Measurements from ENCODE around the gene CCDC107.

Gene CCDC107

DNA sequence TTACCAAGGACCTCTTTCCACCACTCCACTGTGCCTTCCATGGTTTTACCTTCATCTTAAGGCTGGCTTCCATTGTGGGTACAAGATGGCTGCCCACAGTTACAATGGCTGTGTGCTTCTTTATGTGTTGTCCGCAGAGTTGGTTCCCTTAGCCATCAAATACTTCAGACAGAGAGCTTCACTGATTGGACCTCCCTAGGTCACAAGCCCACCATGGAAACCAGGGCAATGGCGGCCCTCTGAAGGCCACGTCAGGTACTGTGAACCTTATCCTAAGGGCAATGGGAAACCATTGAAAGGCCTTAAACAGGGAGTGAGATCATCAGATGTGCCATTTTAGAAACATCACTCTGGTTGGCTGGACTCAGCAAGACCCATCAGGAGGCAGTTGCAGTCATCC lies 9.8 kb downstream of the CCDC107 start:
- ChIA-PET CTCF (interaction anchor here (1.1 kb wide), 1 partner anchor 30 kb away, joined by 3 read pairs; no protein-coding TSS in a partner anchor), POLR2A (ENCODE audit: low non-redundant PET) (no interaction called here)
- no peak overlapping the region for H3K27ac ChIP-seq
- no peak for DNase-seq (ENCODE audit: low spot score)
- TF ChIP-seq, protein P1, sequence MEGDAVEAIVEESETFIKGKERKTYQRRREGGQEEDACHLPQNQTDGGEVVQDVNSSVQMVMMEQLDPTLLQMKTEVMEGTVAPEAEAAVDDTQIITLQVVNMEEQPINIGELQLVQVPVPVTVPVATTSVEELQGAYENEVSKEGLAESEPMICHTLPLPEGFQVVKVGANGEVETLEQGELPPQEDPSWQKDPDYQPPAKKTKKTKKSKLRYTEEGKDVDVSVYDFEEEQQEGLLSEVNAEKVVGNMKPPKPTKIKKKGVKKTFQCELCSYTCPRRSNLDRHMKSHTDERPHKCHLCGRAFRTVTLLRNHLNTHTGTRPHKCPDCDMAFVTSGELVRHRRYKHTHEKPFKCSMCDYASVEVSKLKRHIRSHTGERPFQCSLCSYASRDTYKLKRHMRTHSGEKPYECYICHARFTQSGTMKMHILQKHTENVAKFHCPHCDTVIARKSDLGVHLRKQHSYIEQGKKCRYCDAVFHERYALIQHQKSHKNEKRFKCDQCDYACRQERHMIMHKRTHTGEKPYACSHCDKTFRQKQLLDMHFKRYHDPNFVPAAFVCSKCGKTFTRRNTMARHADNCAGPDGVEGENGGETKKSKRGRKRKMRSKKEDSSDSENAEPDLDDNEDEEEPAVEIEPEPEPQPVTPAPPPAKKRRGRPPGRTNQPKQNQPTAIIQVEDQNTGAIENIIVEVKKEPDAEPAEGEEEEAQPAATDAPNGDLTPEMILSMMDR (conservative IDR thresholded peaks at IDR 0.05; ENCODE audit: low read depth): no peak

DNA sequence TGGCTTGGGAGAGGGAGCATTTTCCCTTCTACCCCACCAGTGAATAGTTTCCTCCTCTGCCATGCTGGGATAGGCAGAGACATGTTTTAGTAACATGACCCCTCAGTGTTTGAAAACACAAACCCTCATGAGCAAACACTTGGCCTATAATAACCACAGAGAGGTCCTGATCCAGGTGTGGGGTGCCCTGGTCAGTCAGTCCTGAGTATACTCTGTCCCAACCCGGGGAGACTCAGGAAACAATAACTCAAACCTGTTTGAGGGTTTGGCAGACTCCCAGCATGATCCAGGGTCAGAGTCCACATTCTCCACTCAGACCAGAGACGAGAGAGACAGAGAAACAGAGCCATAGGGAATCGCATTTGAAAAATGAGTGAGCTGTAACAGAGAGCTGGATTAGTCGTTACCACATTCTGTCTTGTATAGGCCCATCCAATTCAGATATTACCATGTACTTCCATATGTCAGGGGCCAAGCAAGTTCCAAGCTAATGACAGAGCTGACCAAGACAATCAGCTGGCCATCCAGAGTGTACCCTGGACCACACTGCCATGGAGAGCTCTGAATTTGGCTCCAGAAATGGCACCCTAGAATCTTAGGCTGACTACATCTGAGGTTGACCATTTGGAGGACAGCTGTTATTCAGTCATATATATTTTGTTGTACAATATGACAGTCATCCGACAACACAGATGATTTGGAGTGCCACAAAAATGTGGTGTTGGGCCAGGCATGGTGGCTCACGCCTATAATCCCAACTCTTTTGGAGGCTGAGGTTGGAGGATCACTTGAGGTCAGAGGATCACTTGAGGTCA lies 11.4 kb downstream of the CCDC107 start:
- TF ChIP-seq, protein P1 (conservative IDR thresholded peaks at IDR 0.05; ENCODE audit: low read depth): no peak
- peak; percentile 61 for DNase-seq (ENCODE audit: low spot score)
- H3K27ac ChIP-seq: peak overlapping the region; percentile 7; the same call in 1 of the 2 replicates
- CTCF ChIA-PET: no interaction called here
- POLR2A ChIA-PET (ENCODE audit: low non-redundant PET): interaction anchor here (0.5 kb wide), 1 partner anchor 9 kb away, joined by 8 read pairs; no protein-coding TSS in a partner anchor

DNA sequence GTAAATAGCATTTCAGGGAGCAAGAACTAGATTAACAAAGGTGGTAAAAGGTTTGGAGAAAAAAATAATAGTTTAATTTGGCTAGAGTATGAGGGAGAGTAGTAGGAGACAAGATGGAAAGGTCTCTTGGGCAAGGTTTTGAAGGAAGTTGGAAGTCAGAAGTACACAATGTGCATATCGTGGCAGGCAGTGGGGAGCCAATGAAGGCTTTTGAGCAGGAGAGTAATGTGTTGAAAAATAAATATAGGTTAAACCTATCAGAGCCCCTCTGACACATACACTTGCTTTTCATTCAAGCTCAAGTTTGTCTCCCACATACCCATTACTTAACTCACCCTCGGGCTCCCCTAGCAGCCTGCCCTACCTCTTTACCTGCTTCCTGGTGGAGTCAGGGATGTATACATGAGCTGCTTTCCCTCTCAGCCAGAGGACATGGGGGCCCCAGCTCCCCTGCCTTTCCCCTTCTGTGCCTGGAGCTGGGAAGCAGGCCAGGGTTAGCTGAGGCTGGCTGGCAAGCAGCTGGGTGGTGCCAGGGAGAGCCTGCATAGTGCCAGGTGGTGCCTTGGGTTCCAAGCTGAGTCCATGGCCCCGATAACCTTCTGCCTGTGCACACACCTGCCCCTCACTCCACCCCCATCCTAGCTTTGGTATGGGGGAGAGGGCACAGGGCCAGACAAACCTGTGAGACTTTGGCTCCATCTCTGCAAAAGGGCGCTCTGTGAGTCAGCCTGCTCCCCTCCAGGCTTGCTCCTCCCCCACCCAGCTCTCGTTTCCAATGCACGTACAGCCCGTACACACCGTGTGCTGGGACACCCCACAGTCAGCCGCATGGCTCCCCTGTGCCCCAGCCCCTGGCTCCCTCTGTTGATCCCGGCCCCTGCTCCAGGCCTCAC lies 15.3 kb downstream of the CCDC107 start, which contains the start of gene CA9:
Gene CA9, plus strand, starts transcription at position 797 of the 893 bp plus-strand sequence. Its CDS starts 32 bp downstream, at position 829.
- DNase-seq (ENCODE audit: low spot score): peak; percentile 60
- CTCF ChIA-PET: interaction anchor here (0.6 to 1.6 kb wide), 5 partner anchors 23 to 223 kb away, joined by 3 to 5 read pairs (median 4); no protein-coding TSS in a partner anchor
- POLR2A ChIA-PET (ENCODE audit: low non-redundant PET): interaction anchor here (1.5 kb wide), 1 partner anchor 8 kb away, joined by 6 read pairs; the partner anchor contains the start of gene ARHGEF39
- TF ChIP-seq, protein P1 (conservative IDR thresholded peaks at IDR 0.05; ENCODE audit: low read depth): no peak
- H3K27ac ChIP-seq: peak within 1 kb of the TSS; percentile 65

DNA sequence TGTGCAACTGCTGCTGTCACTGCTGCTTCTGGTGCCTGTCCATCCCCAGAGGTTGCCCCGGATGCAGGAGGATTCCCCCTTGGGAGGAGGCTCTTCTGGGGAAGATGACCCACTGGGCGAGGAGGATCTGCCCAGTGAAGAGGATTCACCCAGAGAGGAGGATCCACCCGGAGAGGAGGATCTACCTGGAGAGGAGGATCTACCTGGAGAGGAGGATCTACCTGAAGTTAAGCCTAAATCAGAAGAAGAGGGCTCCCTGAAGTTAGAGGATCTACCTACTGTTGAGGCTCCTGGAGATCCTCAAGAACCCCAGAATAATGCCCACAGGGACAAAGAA lies 15.9 kb downstream of the CCDC107 start:
- CTCF ChIA-PET: interaction anchor here (0.7 to 1.6 kb wide), 3 partner anchors 22 to 163 kb away, joined by 3 to 5 read pairs (median 3); no protein-coding TSS in a partner anchor
- peak overlapping the region; percentile 65 for H3K27ac ChIP-seq
- POLR2A ChIA-PET (ENCODE audit: low non-redundant PET): interaction anchor here (1.5 kb wide), 1 partner anchor 9 kb away, joined by 6 read pairs; the partner anchor contains the start of gene ARHGEF39
- no peak for DNase-seq (ENCODE audit: low spot score)
- TF ChIP-seq, protein P1 (conservative IDR thresholded peaks at IDR 0.05; ENCODE audit: low read depth): no peak

DNA sequence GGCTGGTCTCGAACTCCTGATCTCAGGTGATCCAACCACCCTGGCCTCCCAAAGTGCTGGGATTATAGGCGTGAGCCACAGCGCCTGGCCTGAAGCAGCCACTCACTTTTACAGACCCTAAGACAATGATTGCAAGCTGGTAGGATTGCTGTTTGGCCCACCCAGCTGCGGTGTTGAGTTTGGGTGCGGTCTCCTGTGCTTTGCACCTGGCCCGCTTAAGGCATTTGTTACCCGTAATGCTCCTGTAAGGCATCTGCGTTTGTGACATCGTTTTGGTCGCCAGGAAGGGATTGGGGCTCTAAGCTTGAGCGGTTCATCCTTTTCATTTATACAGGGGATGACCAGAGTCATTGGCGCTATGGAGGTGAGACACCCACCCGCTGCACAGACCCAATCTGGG lies 17.1 kb downstream of the CCDC107 start:
- H3K27ac ChIP-seq: no peak overlapping the region
- no peak for DNase-seq (ENCODE audit: low spot score)

More for the DNA sequence above, 17.1 kb downstream of the CCDC107 start:
- ChIA-PET POLR2A (ENCODE audit: low non-redundant PET) (no interaction called here), CTCF (interaction anchor here (0.9 kb wide), 1 partner anchor 40 kb away, joined by 3 read pairs; no protein-coding TSS in a partner anchor)
- TF ChIP-seq, protein P1 (conservative IDR thresholded peaks at IDR 0.05; ENCODE audit: low read depth): no peak

All from RWPE1 (cell line).